HCT116 (cell line): Measurements from ENCODE around the gene ASIC1. TPM values are rescaled to one million over a fixed set of nuclear protein-coding genes. Genes with fewer than 3 reads are reported as not detected.

ENCODE experiments used
- ATAC-seq: fragments of 200-7000 bp; cut with Tn5 transposase; 2 replicates; pipeline ENCODE4 v1.9.1; 2020; ENCODE audit warnings: mild to moderate bottlenecking, moderate library complexity
- BruUV-seq: library from RNA; stranded (reverse); fragments of 400-500 nt; replicated peaks from 2 replicates; lab custom pipeline; 2021; lab: Mats Ljungman, UMichigan
- CTCF ChIA-PET: fragments of 300-600 bp; sonication (Branson Sonifier 250); formaldehyde crosslinking; loops from one replicate; lab custom pipeline; 2021; ENCODE audit warnings: antibody characterized with exemption; lab: Charles Lee
- POLR2A ChIA-PET: fragments of 300-600, 350-600 bp; sonication (Branson Sonifier 250); formaldehyde crosslinking; loops from one replicate; lab custom pipeline; 2021; ENCODE audit warnings: antibody characterized with exemption; lab: Charles Lee
- RAD21 ChIA-PET, 2 experiments: fragments of 300-600 bp; sonication (Branson Sonifier 250); formaldehyde crosslinking; loops; one replicate each; lab custom pipeline; 2023; ENCODE audit warnings: low total read pairs in 2 of 2; ENCODE audit not compliant: uncharacterized antibody in 2 of 2, unreplicated experiment in 2 of 2, low non-redundant PET in 1 of 2; lab: Charles Lee
- DNase-seq: peaks from one replicate; pipeline ENCODE4 v3.0.0-alpha.2; 2010; ENCODE audit warnings: low read depth, low spot score
- H2AFZ ChIP-seq: fragments of 200-600 bp; shearing (Covaris generic), sonication (generic); 2 replicates; pipeline ENCODE4 v1.6.1; 2017; ENCODE audit warnings: low read depth, mixed run types, mixed read lengths, antibody characterized with exemption, low read length; ENCODE audit not compliant: poor library complexity, severe bottlenecking
- H3K27ac ChIP-seq: 2 replicates; pipeline ENCODE4 v1.5.1; 2012; ENCODE audit warnings: low read depth, low read length
- H3K27me3 ChIP-seq: fragments of 200-600 bp; sonication (generic); 2 replicates; pipeline ENCODE4 v1.6.1; 2016; ENCODE audit warnings: mixed run types, low read length, mixed read lengths; ENCODE audit not compliant: insufficient read depth
- H3K36me3 ChIP-seq, 2 experiments: fragments of 200-500 bp in 1 of 2; fragments of 200-600 bp in 1 of 2; sonication (Bioruptor generic) in 1 of 2; sonication (generic) in 1 of 2; 2 replicates each; pipeline versions ENCODE4 v1.5.1 to v1.6.1; 2014 to 2016; ENCODE audit warnings: low read length in 2 of 2, inconsistent platforms in 1 of 2, mixed read lengths in 1 of 2, mixed run types in 1 of 2; ENCODE audit not compliant: insufficient read depth in 2 of 2, control insufficient read depth in 1 of 2
- H3K4me1 ChIP-seq, 2 experiments: fragments of 200-600 bp in 1 of 2; sonication (generic) in 1 of 2; 2 replicates each; pipeline versions ENCODE4 v1.5.1 to v1.6.1; 2012 to 2017; ENCODE audit warnings: low read length in 2 of 2, inconsistent platforms in 1 of 2, mild to moderate bottlenecking in 1 of 2, mixed read lengths in 1 of 2, mixed run types in 1 of 2, moderate library complexity in 1 of 2; ENCODE audit not compliant: insufficient read depth in 2 of 2, control insufficient read depth in 1 of 2
- H3K4me2 ChIP-seq: fragments of 200-600 bp; sonication (generic); 2 replicates; pipeline ENCODE4 v1.6.1; 2017; ENCODE audit warnings: mixed run types, low read length, mixed read lengths
- H3K4me3 ChIP-seq, 2 experiments: fragments of 200-600 bp in 1 of 2; sonication (generic) in 1 of 2; replicated peaks in 1 of 2; 2 replicates each; pipeline ENCODE4 v1.5.1; 2011 to 2016; ENCODE audit warnings: low read length in 2 of 2, control low read depth in 1 of 2, low read depth in 1 of 2, mild to moderate bottlenecking in 1 of 2, mixed read lengths in 1 of 2, mixed run types in 1 of 2
- H3K79me2 ChIP-seq: fragments of 200-600 bp; sonication (generic); 2 replicates; pipeline ENCODE4 v1.6.1; 2017; ENCODE audit warnings: mild to moderate bottlenecking, mixed run types, low read length, moderate library complexity, mixed read lengths; ENCODE audit not compliant: insufficient read depth
- H3K9ac ChIP-seq: fragments of 200-600 bp; sonication (generic); 2 replicates; pipeline ENCODE4 v1.6.1; 2016; ENCODE audit warnings: low read length, mixed read lengths
- H3K9me2 ChIP-seq: fragments of 200-600 bp; sonication (generic), shearing (Covaris generic); 2 replicates; pipeline ENCODE4 v1.6.1; 2017; ENCODE audit warnings: mixed run types, mild to moderate bottlenecking, moderate library complexity; ENCODE audit not compliant: insufficient read depth
- H3K9me3 ChIP-seq, 2 experiments: fragments of 200-500 bp in 1 of 2; fragments of 200-600 bp in 1 of 2; sonication (Bioruptor generic) in 1 of 2; sonication (generic) in 1 of 2; 2 replicates each; pipeline ENCODE4 v1.6.1; 2014 to 2017; ENCODE audit warnings: low read length in 2 of 2, mixed read lengths in 2 of 2, inconsistent platforms in 1 of 2, low read depth in 1 of 2, mild to moderate bottlenecking in 1 of 2, mixed run types in 1 of 2, moderate library complexity in 1 of 2; ENCODE audit not compliant: control insufficient read depth in 1 of 2, insufficient read depth in 1 of 2
- H4K20me1 ChIP-seq: fragments of 200-600 bp; sonication (generic), shearing (Covaris generic); 2 replicates; pipeline ENCODE4 v1.6.1; 2017; ENCODE audit warnings: mixed run types, mild to moderate bottlenecking, moderate library complexity; ENCODE audit not compliant: insufficient read depth
- POLR2A ChIP-seq: IDR thresholded peaks from 2 replicates; pipeline ENCODE4 v1.7.0; 2011; ENCODE audit warnings: borderline replicate concordance; ENCODE audit not compliant: insufficient read depth, insufficient read length; ENCODE audit errors: extremely low read depth
- RAD21 ChIP-seq: IDR thresholded peaks from 2 replicates; pipeline ENCODE4 v1.6.1; 2012; ENCODE audit warnings: low read depth, mild to moderate bottlenecking
- SIN3A ChIP-seq: IDR thresholded peaks from 2 replicates; pipeline ENCODE4 v1.6.1; 2012; ENCODE audit warnings: low read depth
- SP1 ChIP-seq: IDR thresholded peaks from 2 replicates; pipeline ENCODE4 v1.6.1; 2012; ENCODE audit warnings: low read depth
- SRF ChIP-seq: IDR thresholded peaks from 2 replicates; pipeline ENCODE4 v1.6.1; 2012; ENCODE audit warnings: low read depth
- ZFX ChIP-seq: fragments of 450-650 bp; IDR thresholded peaks from 2 replicates; pipeline ENCODE4 v1.6.1; 2017
- intact Hi-C: fragments of 100-400 bp; cut with micrococcal nuclease; formaldehyde crosslinking; loops from 2 replicates; pipeline ENCODE4 v1.10.0; 2022
- total RNA-seq: library from RNA; stranded (reverse); gene quantifications from one replicate; pipeline ENCODE4 v1.2.1, GENCODE V29; 2021; ENCODE audit not compliant: unreplicated experiment
- TF ChIP-seq, protein P1 (sequence below): IDR thresholded peaks from 2 replicates; pipeline ENCODE4 v1.6.1; 2011; ENCODE audit warnings: mild to moderate bottlenecking, low read length, moderate library complexity; ENCODE audit not compliant: insufficient replicate concordance; ENCODE audit errors: extremely low read depth
- TF ChIP-seq, protein P2 (sequence below): IDR thresholded peaks from 2 replicates; pipeline ENCODE4 v1.6.1; 2012
- TF ChIP-seq, protein P3 (sequence below), 3 experiments: fragments of 200-600 bp in 1 of 3; sonication (generic) in 1 of 3; IDR thresholded peaks in 2 of 3; conservative IDR thresholded peaks in 1 of 3; 2 replicates each; pipeline ENCODE4 v1.5.1; 2012 to 2017; ENCODE audit warnings: low read depth in 2 of 3, low read length in 2 of 3, antibody characterized with exemption in 1 of 3, borderline replicate concordance in 1 of 3, control low read depth in 1 of 3, mild to moderate bottlenecking in 1 of 3, mixed read lengths in 1 of 3, mixed run types in 1 of 3, moderate library complexity in 1 of 3; ENCODE audit not compliant: insufficient read depth in 1 of 3

Gene ASIC1
- total RNA-seq, 1 experiment from 2014 or later = 28.9 TPM

DNA sequence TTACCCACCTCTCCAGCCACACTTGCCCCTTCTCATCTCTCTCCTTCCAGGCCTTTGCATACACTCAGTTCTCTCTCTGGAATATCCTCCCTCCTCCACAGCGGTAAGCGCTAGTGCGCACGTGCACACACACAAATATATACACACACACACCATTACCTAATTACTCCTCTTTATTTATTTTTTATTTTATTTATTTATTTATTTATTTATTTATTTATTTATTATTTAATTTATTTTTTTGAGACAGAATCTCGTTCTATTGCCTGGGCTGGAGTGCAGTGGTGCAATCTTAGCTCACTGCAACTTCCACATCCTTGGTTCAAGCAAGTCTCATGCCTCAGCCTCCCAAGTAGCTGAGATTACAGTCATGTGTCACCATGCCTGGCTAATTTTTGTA, 11.7 kb downstream of the ASIC1 start:
- Histone ChIP-seq H3K79me2 (no peaks in the 10 kb centered on the region), H3K27me3 (no peaks in the 10 kb centered on the region), H3K4me1 (peaks cover 0 to 19% of the 10 kb centered on the region in 2 experiments; a peak in 1 of 4 replicates), H3K4me2 (no peak overlapping the region), H3K9ac (no peak overlapping the region), H3K9me2 (no peaks in the 10 kb centered on the region), H4K20me1 (no peaks in the 10 kb centered on the region), H3K9me3 (no peaks in the 10 kb centered on the region), H3K36me3 (0 out of 4 replicates have a peak, but pooled peaks cover 0 to 2% of the 10 kb centered on the region in 2 experiments), H3K4me3 (no peak overlapping the region), H2AFZ (no peak overlapping the region), H3K27ac (no peak overlapping the region)
- ChIA-PET POLR2A (no interaction called here), CTCF (interaction anchor here (1.9 to 3.3 kb wide), 3 partner anchors 30 to 202 kb away, joined by 7 to 65 read pairs (median 26); no protein-coding TSS in a partner anchor), RAD21 (interaction anchor here in 1 of 2 experiments (1.9 kb wide), 1 partner anchor 102 kb away, joined by 6 read pairs; no protein-coding TSS in a partner anchor)
- no TSS peak for BruUV-seq
- intact Hi-C loops = no loop called here
- DNase-seq = no peak
- TF ChIP-seq SIN3A (no peak), RAD21 (no peak), SRF (no peak), POLR2A (no peak), ZFX (no peak), SP1 (no peak)
- TF ChIP-seq, protein P1, sequence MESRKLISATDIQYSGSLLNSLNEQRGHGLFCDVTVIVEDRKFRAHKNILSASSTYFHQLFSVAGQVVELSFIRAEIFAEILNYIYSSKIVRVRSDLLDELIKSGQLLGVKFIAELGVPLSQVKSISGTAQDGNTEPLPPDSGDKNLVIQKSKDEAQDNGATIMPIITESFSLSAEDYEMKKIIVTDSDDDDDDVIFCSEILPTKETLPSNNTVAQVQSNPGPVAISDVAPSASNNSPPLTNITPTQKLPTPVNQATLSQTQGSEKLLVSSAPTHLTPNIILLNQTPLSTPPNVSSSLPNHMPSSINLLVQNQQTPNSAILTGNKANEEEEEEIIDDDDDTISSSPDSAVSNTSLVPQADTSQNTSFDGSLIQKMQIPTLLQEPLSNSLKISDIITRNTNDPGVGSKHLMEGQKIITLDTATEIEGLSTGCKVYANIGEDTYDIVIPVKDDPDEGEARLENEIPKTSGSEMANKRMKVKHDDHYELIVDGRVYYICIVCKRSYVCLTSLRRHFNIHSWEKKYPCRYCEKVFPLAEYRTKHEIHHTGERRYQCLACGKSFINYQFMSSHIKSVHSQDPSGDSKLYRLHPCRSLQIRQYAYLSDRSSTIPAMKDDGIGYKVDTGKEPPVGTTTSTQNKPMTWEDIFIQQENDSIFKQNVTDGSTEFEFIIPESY = no peak
- TF ChIP-seq, protein P2, sequence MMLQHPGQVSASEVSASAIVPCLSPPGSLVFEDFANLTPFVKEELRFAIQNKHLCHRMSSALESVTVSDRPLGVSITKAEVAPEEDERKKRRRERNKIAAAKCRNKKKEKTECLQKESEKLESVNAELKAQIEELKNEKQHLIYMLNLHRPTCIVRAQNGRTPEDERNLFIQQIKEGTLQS = no peak
- TF ChIP-seq, protein P3, sequence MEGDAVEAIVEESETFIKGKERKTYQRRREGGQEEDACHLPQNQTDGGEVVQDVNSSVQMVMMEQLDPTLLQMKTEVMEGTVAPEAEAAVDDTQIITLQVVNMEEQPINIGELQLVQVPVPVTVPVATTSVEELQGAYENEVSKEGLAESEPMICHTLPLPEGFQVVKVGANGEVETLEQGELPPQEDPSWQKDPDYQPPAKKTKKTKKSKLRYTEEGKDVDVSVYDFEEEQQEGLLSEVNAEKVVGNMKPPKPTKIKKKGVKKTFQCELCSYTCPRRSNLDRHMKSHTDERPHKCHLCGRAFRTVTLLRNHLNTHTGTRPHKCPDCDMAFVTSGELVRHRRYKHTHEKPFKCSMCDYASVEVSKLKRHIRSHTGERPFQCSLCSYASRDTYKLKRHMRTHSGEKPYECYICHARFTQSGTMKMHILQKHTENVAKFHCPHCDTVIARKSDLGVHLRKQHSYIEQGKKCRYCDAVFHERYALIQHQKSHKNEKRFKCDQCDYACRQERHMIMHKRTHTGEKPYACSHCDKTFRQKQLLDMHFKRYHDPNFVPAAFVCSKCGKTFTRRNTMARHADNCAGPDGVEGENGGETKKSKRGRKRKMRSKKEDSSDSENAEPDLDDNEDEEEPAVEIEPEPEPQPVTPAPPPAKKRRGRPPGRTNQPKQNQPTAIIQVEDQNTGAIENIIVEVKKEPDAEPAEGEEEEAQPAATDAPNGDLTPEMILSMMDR (IDR thresholded peaks at IDR 0.05 in 2 of 3, conservative IDR thresholded peaks at IDR 0.05 in 1 of 3; ENCODE audit: borderline replicate concordance in 1 of 3, insufficient read depth in 1 of 3, low read depth in 2 of 3, low read length in 2 of 3) = no peak
- ATAC-seq = no peak
